ENCODE results near the gene TRIM26. TPM values are rescaled to one million over a fixed set of nuclear protein-coding genes. Genes with fewer than 3 reads are reported as not detected.

TRIM26 gene
- total and polyA plus RNA-seq, 2 experiments from 2014 or later, result 11.0 to 38.0 TPM

DNA sequence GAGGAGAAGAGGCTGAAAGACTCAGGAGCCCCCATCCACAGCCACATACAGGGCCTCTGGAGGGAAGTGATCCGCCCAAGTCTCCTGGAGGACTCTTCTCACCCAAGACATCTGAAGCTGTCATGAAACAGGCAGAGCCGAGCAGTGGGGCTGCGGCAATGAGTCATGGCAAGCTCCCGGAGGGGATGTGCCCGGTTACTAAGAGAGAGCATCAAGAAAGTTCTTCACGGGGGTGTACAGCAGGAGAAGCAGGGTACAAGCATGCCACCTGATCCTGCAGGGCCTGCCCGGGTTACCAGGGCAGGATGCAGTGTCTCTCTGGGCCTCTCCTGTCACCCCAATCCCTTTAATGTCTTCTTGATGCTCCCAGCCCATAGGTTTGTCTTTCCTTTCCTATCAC, 21.1 kb downstream of the TRIM26 start (continued):
- TF ChIP-seq, protein P1, sequence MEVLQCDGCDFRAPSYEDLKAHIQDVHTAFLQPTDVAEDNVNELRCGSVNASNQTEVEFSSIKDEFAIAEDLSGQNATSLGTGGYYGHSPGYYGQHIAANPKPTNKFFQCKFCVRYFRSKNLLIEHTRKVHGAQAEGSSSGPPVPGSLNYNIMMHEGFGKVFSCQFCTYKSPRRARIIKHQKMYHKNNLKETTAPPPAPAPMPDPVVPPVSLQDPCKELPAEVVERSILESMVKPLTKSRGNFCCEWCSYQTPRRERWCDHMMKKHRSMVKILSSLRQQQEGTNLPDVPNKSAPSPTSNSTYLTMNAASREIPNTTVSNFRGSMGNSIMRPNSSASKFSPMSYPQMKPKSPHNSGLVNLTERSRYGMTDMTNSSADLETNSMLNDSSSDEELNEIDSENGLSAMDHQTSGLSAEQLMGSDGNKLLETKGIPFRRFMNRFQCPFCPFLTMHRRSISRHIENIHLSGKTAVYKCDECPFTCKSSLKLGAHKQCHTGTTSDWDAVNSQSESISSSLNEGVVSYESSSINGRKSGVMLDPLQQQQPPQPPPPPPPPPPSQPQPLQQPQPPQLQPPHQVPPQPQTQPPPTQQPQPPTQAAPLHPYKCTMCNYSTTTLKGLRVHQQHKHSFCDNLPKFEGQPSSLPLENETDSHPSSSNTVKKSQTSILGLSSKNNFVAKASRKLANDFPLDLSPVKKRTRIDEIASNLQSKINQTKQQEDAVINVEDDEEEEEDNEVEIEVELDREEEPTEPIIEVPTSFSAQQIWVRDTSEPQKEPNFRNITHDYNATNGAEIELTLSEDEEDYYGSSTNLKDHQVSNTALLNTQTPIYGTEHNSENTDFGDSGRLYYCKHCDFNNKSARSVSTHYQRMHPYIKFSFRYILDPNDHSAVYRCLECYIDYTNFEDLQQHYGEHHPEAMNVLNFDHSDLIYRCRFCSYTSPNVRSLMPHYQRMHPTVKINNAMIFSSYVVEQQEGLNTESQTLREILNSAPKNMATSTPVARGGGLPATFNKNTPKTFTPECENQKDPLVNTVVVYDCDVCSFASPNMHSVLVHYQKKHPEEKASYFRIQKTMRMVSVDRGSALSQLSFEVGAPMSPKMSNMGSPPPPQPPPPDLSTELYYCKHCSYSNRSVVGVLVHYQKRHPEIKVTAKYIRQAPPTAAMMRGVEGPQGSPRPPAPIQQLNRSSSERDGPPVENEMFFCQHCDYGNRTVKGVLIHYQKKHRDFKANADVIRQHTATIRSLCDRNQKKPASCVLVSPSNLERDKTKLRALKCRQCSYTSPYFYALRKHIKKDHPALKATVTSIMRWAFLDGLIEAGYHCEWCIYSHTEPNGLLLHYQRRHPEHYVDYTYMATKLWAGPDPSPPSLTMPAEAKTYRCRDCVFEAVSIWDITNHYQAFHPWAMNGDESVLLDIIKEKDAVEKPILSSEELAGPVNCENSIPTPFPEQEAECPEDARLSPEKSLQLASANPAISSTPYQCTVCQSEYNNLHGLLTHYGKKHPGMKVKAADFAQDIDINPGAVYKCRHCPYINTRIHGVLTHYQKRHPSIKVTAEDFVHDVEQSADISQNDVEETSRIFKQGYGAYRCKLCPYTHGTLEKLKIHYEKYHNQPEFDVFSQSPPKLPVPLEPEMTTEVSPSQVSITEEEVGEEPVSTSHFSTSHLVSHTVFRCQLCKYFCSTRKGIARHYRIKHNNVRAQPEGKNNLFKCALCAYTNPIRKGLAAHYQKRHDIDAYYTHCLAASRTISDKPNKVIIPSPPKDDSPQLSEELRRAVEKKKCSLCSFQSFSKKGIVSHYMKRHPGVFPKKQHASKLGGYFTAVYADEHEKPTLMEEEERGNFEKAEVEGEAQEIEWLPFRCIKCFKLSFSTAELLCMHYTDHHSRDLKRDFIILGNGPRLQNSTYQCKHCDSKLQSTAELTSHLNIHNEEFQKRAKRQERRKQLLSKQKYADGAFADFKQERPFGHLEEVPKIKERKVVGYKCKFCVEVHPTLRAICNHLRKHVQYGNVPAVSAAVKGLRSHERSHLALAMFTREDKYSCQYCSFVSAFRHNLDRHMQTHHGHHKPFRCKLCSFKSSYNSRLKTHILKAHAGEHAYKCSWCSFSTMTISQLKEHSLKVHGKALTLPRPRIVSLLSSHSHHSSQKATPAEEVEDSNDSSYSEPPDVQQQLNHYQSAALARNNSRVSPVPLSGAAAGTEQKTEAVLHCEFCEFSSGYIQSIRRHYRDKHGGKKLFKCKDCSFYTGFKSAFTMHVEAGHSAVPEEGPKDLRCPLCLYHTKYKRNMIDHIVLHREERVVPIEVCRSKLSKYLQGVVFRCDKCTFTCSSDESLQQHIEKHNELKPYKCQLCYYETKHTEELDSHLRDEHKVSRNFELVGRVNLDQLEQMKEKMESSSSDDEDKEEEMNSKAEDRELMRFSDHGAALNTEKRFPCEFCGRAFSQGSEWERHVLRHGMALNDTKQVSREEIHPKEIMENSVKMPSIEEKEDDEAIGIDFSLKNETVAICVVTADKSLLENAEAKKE (CRISPR knock-in tag; IDR thresholded peaks at IDR 0.05), result no peak
- no peak for TF ChIP-seq STAT1 (IDR thresholded peaks at IDR 0.05; ENCODE audit: unreplicated experiment)
- no peak for TF ChIP-seq NANOG (IDR thresholded peaks at IDR 0.05; ENCODE audit: borderline replicate concordance)
- TF ChIP-seq EZH2 (IDR thresholded peaks at IDR 0.05; ENCODE audit: low read depth, unreplicated experiment), result no peak
- TF ChIP-seq JUNB (IDR thresholded peaks at IDR 0.05; ENCODE audit: unreplicated experiment), result no peak

DNA sequence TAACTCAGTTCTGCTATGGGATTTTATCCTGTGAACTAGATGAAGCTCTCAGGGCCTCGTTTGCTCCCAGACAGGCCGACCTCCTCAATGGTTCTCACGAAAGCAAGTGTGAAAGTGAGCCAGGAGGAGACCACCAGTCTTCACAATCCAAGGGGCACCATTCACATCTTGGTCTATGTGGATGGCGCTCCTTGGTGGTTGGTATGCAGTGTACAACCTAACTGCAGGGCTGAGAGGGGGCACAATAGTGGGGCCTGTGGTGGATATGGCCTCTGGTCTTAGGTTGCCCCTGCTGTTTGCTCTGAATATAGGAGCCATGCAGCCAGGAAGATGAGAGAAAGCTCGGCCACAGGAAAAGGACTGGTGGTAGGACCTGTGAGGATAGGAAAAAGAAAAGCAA, 24.7 kb downstream of the TRIM26 start:
- H2AFZ ChIP-seq, result no peak overlapping the region
- Mint-ChIP-seq H3K4me1 (no peaks in the 10 kb centered on the region), H3K9me3 (no peaks in the 10 kb centered on the region), H3K27ac (no peak overlapping the region), H3K27me3 (ENCODE audit: insufficient read depth, low read depth, poor library complexity) (peaks cover 7% of the 10 kb centered on the region), H3K36me3 (ENCODE audit: low read depth) (peaks cover 55% of the 10 kb centered on the region), H3K4me3 (no peak overlapping the region)
- no peaks in the 10 kb centered on the region for H3K9me2 ChIP-seq (ENCODE audit: insufficient read depth)
- H3K36me3 ChIP-seq (ENCODE audit: insufficient read depth), result peaks cover 11% of the 10 kb centered on the region
- H3K27me3 ChIP-seq (ENCODE audit: insufficient read depth), result no peaks in the 10 kb centered on the region
- ATAC-seq (no peak), DNase-seq (ENCODE audit: low spot score) (no peak)
- no peak overlapping the region for H3K4me3 ChIP-seq
- no peaks in the 10 kb centered on the region for H3K79me2 ChIP-seq (replicated peaks; ENCODE audit: insufficient read depth)
- H3F3A ChIP-seq (replicated peaks; ENCODE audit: low read depth), result no peaks in the 10 kb centered on the region
- H3K4me1 ChIP-seq (ENCODE audit: insufficient read depth), result no peaks in the 10 kb centered on the region
- H4K20me1 ChIP-seq (replicated peaks; ENCODE audit: insufficient read depth), result peaks cover 6% of the 10 kb centered on the region; the same call in 1 of the 2 replicates
- no peak overlapping the region for H3K4me2 ChIP-seq
- no peak overlapping the region for H3K27ac ChIP-seq (ENCODE audit: low read depth)
- TF ChIP-seq JUNB (IDR thresholded peaks at IDR 0.05; ENCODE audit: unreplicated experiment) (no peak), NANOG (IDR thresholded peaks at IDR 0.05; ENCODE audit: borderline replicate concordance) (no peak), POLR2AphosphoS5 (IDR thresholded peaks at IDR 0.05; ENCODE audit: low read depth) (no peak), STAT1 (IDR thresholded peaks at IDR 0.05; ENCODE audit: unreplicated experiment) (no peak), ZNF331 (CRISPR knock-in tag; IDR thresholded peaks at IDR 0.05; ENCODE audit: low read depth) (no peak)
- TF ChIP-seq, protein P2, sequence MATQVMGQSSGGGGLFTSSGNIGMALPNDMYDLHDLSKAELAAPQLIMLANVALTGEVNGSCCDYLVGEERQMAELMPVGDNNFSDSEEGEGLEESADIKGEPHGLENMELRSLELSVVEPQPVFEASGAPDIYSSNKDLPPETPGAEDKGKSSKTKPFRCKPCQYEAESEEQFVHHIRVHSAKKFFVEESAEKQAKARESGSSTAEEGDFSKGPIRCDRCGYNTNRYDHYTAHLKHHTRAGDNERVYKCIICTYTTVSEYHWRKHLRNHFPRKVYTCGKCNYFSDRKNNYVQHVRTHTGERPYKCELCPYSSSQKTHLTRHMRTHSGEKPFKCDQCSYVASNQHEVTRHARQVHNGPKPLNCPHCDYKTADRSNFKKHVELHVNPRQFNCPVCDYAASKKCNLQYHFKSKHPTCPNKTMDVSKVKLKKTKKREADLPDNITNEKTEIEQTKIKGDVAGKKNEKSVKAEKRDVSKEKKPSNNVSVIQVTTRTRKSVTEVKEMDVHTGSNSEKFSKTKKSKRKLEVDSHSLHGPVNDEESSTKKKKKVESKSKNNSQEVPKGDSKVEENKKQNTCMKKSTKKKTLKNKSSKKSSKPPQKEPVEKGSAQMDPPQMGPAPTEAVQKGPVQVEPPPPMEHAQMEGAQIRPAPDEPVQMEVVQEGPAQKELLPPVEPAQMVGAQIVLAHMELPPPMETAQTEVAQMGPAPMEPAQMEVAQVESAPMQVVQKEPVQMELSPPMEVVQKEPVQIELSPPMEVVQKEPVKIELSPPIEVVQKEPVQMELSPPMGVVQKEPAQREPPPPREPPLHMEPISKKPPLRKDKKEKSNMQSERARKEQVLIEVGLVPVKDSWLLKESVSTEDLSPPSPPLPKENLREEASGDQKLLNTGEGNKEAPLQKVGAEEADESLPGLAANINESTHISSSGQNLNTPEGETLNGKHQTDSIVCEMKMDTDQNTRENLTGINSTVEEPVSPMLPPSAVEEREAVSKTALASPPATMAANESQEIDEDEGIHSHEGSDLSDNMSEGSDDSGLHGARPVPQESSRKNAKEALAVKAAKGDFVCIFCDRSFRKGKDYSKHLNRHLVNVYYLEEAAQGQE (IDR thresholded peaks at IDR 0.05; ENCODE audit: unreplicated experiment), result no peak

All from GM23338 (cell line).